ENCODE measurements around the gene BMPR1A. TPM values are rescaled to one million over a fixed set of nuclear protein-coding genes. Genes with fewer than 3 reads are reported as not detected.

BMPR1A gene
- total RNA-seq, 4 donors from 2014 or later, result 5.2 to 40.2 (median 26.0) TPM

- Histone ChIP-seq H3K36me3 (no peaks in the 10 kb centered on the region), H3K4me3 (peak overlapping the region; percentile 49 to 75 (median 63)), H3K9me3 (no peaks in the 10 kb centered on the region), H3K4me1 (peaks cover 50 to 100% (median 65%) of the 10 kb centered on the region in 3 donors), H3K27me3 (no peaks in the 10 kb centered on the region), H3K27ac (peak overlapping the region; percentile 96 to 99 (median 97))
- intact Hi-C loops (cut with DNase I), result loop anchor here (5.0 kb wide), 1 partner anchor 123 kb away; the partner anchor contains the start of gene GLUD1
- TF ChIP-seq POLR2A (IDR thresholded peaks at IDR 0.05), result no peak
- TF ChIP-seq CTCF (IDR thresholded peaks at IDR 0.05), result no peak
- WGBS, 2 donors, result 15 to 63% methylated on average over 3 to 7 of the region's 8 CpGs
- no peak for DNase-seq
Measured at GRCh38 chr10:86969421-86970041, 213.1 kb downstream of the BMPR1A start.

GRCh38 chr10:86970162-86970981, 214.0 kb downstream of the BMPR1A start:
- Histone ChIP-seq H3K4me3 (peak overlapping the region; percentile 49 to 75 (median 63)), H3K9me3 (no peaks in the 10 kb centered on the region), H3K27me3 (no peaks in the 10 kb centered on the region), H3K27ac (peak overlapping the region; percentile 96 to 99 (median 97)), H3K4me1 (peaks cover 48 to 100% (median 67%) of the 10 kb centered on the region in 3 donors), H3K36me3 (no peaks in the 10 kb centered on the region)
- TF ChIP-seq POLR2A (IDR thresholded peaks at IDR 0.05), result peak in 2 of 4 donors; percentile 73 to 79
- TF ChIP-seq CTCF (IDR thresholded peaks at IDR 0.05), result no peak
- intact Hi-C loops (cut with DNase I), result loop anchor here (5.0 kb wide), 1 partner anchor 122 kb away; the partner anchor contains the start of gene GLUD1
- DNase-seq, result no peak
- 6 to 10% methylated on average over 16 of the region's 30 CpGs for WGBS, 2 donors

GRCh38 chr10:86970982-86971231, 214.5 kb downstream of the BMPR1A start:
- Histone ChIP-seq H3K36me3 (no peaks in the 10 kb centered on the region), H3K4me3 (peak overlapping the region; percentile 49 to 75 (median 63)), H3K27ac (peak overlapping the region; percentile 96 to 99 (median 97)), H3K27me3 (no peaks in the 10 kb centered on the region), H3K4me1 (peaks cover 48 to 96% (median 62%) of the 10 kb centered on the region in 3 donors), H3K9me3 (no peaks in the 10 kb centered on the region)
- intact Hi-C loops (cut with DNase I), result loop anchor here (5.0 kb wide), 1 partner anchor 121 kb away; the partner anchor contains the start of gene GLUD1
- no peak for DNase-seq
- TF ChIP-seq POLR2A (IDR thresholded peaks at IDR 0.05) (peak in 3 of 4 donors; percentile 91 to 98 (median 98)), CTCF (IDR thresholded peaks at IDR 0.05) (peak in 1 of 6 experiments; percentile 19)
- no CpG with 5 or more reads among the region's 20 CpGs for WGBS, 2 donors

GRCh38 chr10:86971232-86971991, 215.0 kb downstream of the BMPR1A start:
- peaks cover 45 to 91% (median 58%) of the 10 kb centered on the region in 3 donors for H3K4me1 ChIP-seq
- intact Hi-C loops (cut with DNase I), result loop anchor here (5.0 kb wide), 1 partner anchor 121 kb away; the partner anchor contains the start of gene GLUD1

More at GRCh38 chr10:86971232-86971991, 215.0 kb downstream of the BMPR1A start:
- Histone ChIP-seq H3K9me3 (no peaks in the 10 kb centered on the region), H3K36me3 (no peaks in the 10 kb centered on the region), H3K4me3 (peak overlapping the region; percentile 49 to 75 (median 63)), H3K27me3 (no peaks in the 10 kb centered on the region), H3K27ac (peak overlapping the region; percentile 96 to 99 (median 97))
- TF ChIP-seq POLR2A (IDR thresholded peaks at IDR 0.05) (no peak), CTCF (IDR thresholded peaks at IDR 0.05) (peak in 5 of 6 experiments; percentile 14 to 50 (median 19))
- WGBS, 2 donors, result 10% methylated on average over 17 of the region's 66 CpGs; no CpG with 5 or more reads in 1 of the 2 donors
- DNase-seq, result peak; percentile 85

All from esophagus squamous epithelium (tissue), 5 donors.